GM12873 (cell line): ENCODE results near the gene TEDC1.

Experiments
- CTCF ChIP-seq: IDR thresholded peaks from 2 replicates; pipeline ENCODE4 v1.5.1; 2012; ENCODE audit warnings: low read depth, mild to moderate bottlenecking, moderate library complexity, low read length, control low read depth; ENCODE audit not compliant: insufficient read depth; ENCODE audit errors: missing control alignments

Gene TEDC1

GRCh38 chr14:105477660-105478397 lies 13.2 kb upstream of the TEDC1 start:
- no peak for TF ChIP-seq CTCF

- TF ChIP-seq CTCF = no peak
Measured at GRCh38 chr14:105478398-105479251, 12.4 kb upstream of the TEDC1 start.

- TF ChIP-seq CTCF = no peak
Measured at GRCh38 chr14:105479431-105480158, 11.5 kb upstream of the TEDC1 start.

GRCh38 chr14:105480199-105480746 lies 10.8 kb upstream of the TEDC1 start:
- no peak for TF ChIP-seq CTCF

- TF ChIP-seq CTCF = peak; percentile 97
Measured at GRCh38 chr14:105480807-105481801, 9.9 kb upstream of the TEDC1 start.

- TF ChIP-seq CTCF = no peak
Measured at GRCh38 chr14:105481886-105482457, 9.1 kb upstream of the TEDC1 start.
